K562 (cell line): ENCODE measurements around the gene TRIM3.

Source experiments
- BRD4 ChIP-seq: fragments of 200-600 bp; sonication (generic); IDR thresholded peaks from 2 replicates; pipeline ENCODE4 v1.6.1; 2017; ENCODE audit warnings: inconsistent platforms
- CBFB ChIP-seq: sonication (generic); formaldehyde crosslinking; IDR thresholded peaks from 2 replicates; pipeline ENCODE4 v1.4.0; 2020; ENCODE audit warnings: mild to moderate bottlenecking, missing genetic modification reagents
- CBX1 ChIP-seq: sonication (generic); IDR thresholded peaks from 2 replicates; pipeline ENCODE4 v1.6.1; 2016; ENCODE audit warnings: antibody characterized with exemption, low read depth, mild to moderate bottlenecking
- FOXM1 ChIP-seq, 2 experiments: fragments of 450-650 bp in 1 of 2; sonication (generic) in 1 of 2; formaldehyde crosslinking in 1 of 2; IDR thresholded peaks; 2 replicates each; pipeline versions ENCODE4 v1.6.1 to v1.9.0; 2017 to 2022; ENCODE audit warnings: low read depth in 2 of 2, mild to moderate bottlenecking in 2 of 2, missing genetic modification reagents in 1 of 2, moderate library complexity in 1 of 2
- GATAD2A ChIP-seq: fragments of 450-650 bp; IDR thresholded peaks from 2 replicates; pipeline ENCODE4 v1.6.1; 2017
- KAT7 ChIP-seq: sonication (generic); formaldehyde crosslinking; IDR thresholded peaks from 2 replicates; pipeline ENCODE4 v1.8.0; 2022; ENCODE audit warnings: missing genetic modification reagents, mild to moderate bottlenecking, borderline replicate concordance
- NFYB ChIP-seq: IDR thresholded peaks from 2 replicates; pipeline ENCODE4 v1.6.1; 2011; ENCODE audit warnings: mild to moderate bottlenecking, moderate library complexity; ENCODE audit not compliant: insufficient read length; ENCODE audit errors: extremely low read depth
- SREBF2 ChIP-seq: sonication (generic); formaldehyde crosslinking; IDR thresholded peaks from 2 replicates; pipeline ENCODE4 v1.4.0; 2020; ENCODE audit warnings: mild to moderate bottlenecking, missing genetic modification reagents
- TF ChIP-seq, protein P1 (sequence below): fragments of 450-650 bp; IDR thresholded peaks from 2 replicates; pipeline ENCODE4 v1.7.0; 2016; ENCODE audit warnings: borderline replicate concordance
- TF ChIP-seq, protein P2 (sequence below): fragments of 250-450 bp; sonication (Bioruptor Pico); IDR thresholded peaks from 2 replicates; pipeline ENCODE4 v1.5.0; 2020; ENCODE audit warnings: mild to moderate bottlenecking

GRCh38 chr11:6456361-6457073 is 17.2 kb downstream of the TRIM3 start:
- no peak for TF ChIP-seq NFYB
- no peak for TF ChIP-seq BRD4
- TF ChIP-seq SREBF2 (CRISPR knock-in tag), result no peak
- TF ChIP-seq, protein P1, sequence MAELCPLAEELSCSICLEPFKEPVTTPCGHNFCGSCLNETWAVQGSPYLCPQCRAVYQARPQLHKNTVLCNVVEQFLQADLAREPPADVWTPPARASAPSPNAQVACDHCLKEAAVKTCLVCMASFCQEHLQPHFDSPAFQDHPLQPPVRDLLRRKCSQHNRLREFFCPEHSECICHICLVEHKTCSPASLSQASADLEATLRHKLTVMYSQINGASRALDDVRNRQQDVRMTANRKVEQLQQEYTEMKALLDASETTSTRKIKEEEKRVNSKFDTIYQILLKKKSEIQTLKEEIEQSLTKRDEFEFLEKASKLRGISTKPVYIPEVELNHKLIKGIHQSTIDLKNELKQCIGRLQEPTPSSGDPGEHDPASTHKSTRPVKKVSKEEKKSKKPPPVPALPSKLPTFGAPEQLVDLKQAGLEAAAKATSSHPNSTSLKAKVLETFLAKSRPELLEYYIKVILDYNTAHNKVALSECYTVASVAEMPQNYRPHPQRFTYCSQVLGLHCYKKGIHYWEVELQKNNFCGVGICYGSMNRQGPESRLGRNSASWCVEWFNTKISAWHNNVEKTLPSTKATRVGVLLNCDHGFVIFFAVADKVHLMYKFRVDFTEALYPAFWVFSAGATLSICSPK, result no peak
- TF ChIP-seq CBX1, result no peak
- no peak for TF ChIP-seq KAT7
- no peak for TF ChIP-seq FOXM1 (IDR thresholded peaks at IDR 0.05; ENCODE audit: low read depth)
- no peak for TF ChIP-seq FOXM1 (CRISPR knock-in tag; IDR thresholded peaks at IDR 0.05; ENCODE audit: low read depth)
- TF ChIP-seq CBFB, result no peak
- no peak for TF ChIP-seq GATAD2A
- TF ChIP-seq, protein P2, sequence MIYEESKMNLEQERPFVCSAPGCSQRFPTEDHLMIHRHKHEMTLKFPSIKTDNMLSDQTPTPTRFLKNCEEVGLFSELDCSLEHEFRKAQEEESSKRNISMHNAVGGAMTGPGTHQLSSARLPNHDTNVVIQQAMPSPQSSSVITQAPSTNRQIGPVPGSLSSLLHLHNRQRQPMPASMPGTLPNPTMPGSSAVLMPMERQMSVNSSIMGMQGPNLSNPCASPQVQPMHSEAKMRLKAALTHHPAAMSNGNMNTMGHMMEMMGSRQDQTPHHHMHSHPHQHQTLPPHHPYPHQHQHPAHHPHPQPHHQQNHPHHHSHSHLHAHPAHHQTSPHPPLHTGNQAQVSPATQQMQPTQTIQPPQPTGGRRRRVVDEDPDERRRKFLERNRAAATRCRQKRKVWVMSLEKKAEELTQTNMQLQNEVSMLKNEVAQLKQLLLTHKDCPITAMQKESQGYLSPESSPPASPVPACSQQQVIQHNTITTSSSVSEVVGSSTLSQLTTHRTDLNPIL (CRISPR knock-in tag), result no peak
